Effector CD4-positive, alpha-beta T cell (primary cell): ENCODE results near the gene ARID5B.

Experiments
- DNase-seq: peaks from one replicate; pipeline ENCODE4 v3.0.0-alpha.2; 2020

ARID5B gene

GRCh38 chr10:62037166-62037831, 135.8 kb downstream of the ARID5B start:
- DNase-seq, result no peak

- no peak for DNase-seq
Observed at GRCh38 chr10:62037890-62038608, 136.6 kb downstream of the ARID5B start.

GRCh38 chr10:62038609-62039190, 137.2 kb downstream of the ARID5B start:
- DNase-seq, result peak; percentile 71

GRCh38 chr10:62039954-62040353, 138.5 kb downstream of the ARID5B start:
- DNase-seq, result no peak

- DNase-seq, result no peak
Observed at GRCh38 chr10:62040881-62041280, 139.4 kb downstream of the ARID5B start.

GRCh38 chr10:62043421-62044021, 142.0 kb downstream of the ARID5B start:
- DNase-seq, result no peak

- no peak for DNase-seq
Observed at GRCh38 chr10:62044566-62044965, 143.1 kb downstream of the ARID5B start.

GRCh38 chr10:62045765-62046521, 144.4 kb downstream of the ARID5B start:
- no peak for DNase-seq

GRCh38 chr10:62046522-62047227, 145.2 kb downstream of the ARID5B start:
- no peak for DNase-seq

- no peak for DNase-seq
Observed at GRCh38 chr10:62047228-62047892, 145.9 kb downstream of the ARID5B start.

- DNase-seq, result no peak
Observed at GRCh38 chr10:62047960-62048383, 146.5 kb downstream of the ARID5B start.

- no peak for DNase-seq
Observed at GRCh38 chr10:62048470-62048869, 147.0 kb downstream of the ARID5B start.

GRCh38 chr10:62048919-62049623, 147.6 kb downstream of the ARID5B start:
- DNase-seq, result peak; percentile 59

GRCh38 chr10:62049624-62050345, 148.3 kb downstream of the ARID5B start:
- DNase-seq, result no peak

GRCh38 chr10:62050346-62050892, 148.9 kb downstream of the ARID5B start:
- no peak for DNase-seq

GRCh38 chr10:62050893-62051433, 149.5 kb downstream of the ARID5B start:
- peak; percentile 75 for DNase-seq

GRCh38 chr10:62052276-62052675, 150.8 kb downstream of the ARID5B start:
- no peak for DNase-seq

GRCh38 chr10:62053860-62054259, 152.4 kb downstream of the ARID5B start:
- DNase-seq, result no peak

- DNase-seq, result no peak
Observed at GRCh38 chr10:62054408-62054807, 152.9 kb downstream of the ARID5B start.

- no peak for DNase-seq
Observed at GRCh38 chr10:62054830-62055229, 153.3 kb downstream of the ARID5B start.
